ENCODE results near the gene SOCS1. TPM values are rescaled to one million over a fixed set of nuclear protein-coding genes. Genes with fewer than 3 reads are reported as not detected.
A peak's percentile ranks its signal among the peaks of the same experiment; 100 is the strongest.

The SOCS1 gene
- total and polyA plus RNA-seq, 12 donors, result 0.60 to 12.2 (median 2.5) TPM

GRCh38 chr16:11229432-11229831, 26.6 kb downstream of the SOCS1 start:
- intact Hi-C loops (cut with DNase I), result no loop called here
- 81 to 86% methylated on average over 5 of the region's 5 CpGs for whole genome bisulfite sequencing, 2 donors
- no peak overlapping the region for H3K27ac ChIP-seq
- peaks cover under 1 to 50% (median 11%) of the 10 kb centered on the region in 9 donors for H3K4me1 ChIP-seq
- no peak overlapping the region for H3K4me3 ChIP-seq
- no peak for TF ChIP-seq CTCF (IDR thresholded peaks at IDR 0.05)
- no peak for DNase-seq
- ATAC-seq, result no peak
- peaks cover 0 to 9% (median 0%) of the 10 kb centered on the region in 7 donors for H3K27me3 ChIP-seq
- no peaks in the 10 kb centered on the region for H3K36me3 ChIP-seq
- no peaks in the 10 kb centered on the region for H3K9me3 ChIP-seq

DNA sequence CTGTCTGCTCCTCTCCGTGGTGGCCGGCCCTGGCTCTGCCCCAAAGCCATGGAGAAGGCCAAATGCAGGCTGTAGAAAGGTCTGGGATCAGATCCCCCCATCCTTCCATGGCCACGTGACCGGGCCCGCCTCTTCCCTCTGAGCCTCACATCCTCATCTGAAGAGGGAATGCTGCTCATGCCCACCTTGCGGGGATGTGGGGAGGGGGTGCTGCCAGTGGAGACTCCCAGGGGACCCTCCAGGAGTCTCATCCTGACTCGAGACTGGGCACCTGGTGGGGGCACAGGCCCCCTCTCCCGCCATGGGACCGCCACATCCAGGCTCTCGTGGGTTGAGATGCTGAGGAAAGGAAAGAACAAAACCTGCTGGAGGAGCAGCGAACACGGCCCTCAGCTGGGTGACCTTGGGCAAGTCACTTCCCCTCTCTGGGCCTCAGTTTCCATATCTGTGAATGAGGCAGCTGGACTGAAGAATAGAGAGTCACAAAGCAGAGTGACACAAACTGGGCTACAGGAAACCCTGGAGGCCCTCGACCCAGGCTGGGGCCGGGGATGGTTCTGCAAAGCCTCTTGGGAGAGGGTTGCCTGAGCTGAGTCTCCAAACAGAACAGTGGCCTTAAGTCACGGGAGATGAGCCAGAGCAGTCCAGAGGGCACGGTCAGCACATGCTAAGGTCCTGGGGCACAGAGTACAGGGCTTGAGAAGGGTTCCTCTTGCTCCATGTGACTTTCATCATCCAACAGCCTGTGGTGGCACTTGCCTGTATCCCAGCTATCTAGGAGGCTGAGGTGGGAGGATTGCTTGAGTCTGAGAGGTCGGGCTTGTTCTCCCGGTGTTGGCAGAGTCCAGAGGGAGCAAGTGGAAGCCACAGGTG, 30.1 kb downstream of the SOCS1 start:
- peak overlapping the region in 2 of 10 donors; percentile 19 to 26 for H3K4me3 ChIP-seq
- H3K27me3 ChIP-seq, result no peaks in the 10 kb centered on the region
- intact Hi-C loops (cut with DNase I), result no loop called here
- no peaks in the 10 kb centered on the region for H3K9me3 ChIP-seq
- ATAC-seq, result peak in 1 of 8 donors; percentile 11
- DNase-seq, result no peak
- WGBS, 2 donors, result 79 to 84% methylated on average over 18 of the region's 18 CpGs
- H3K27ac ChIP-seq, result peak overlapping the region in 1 of 10 donors; percentile 82
- no peak for TF ChIP-seq CTCF (IDR thresholded peaks at IDR 0.05)
- peaks cover 4 to 32% (median 13%) of the 10 kb centered on the region in 9 donors for H3K4me1 ChIP-seq
- H3K36me3 ChIP-seq, result no peaks in the 10 kb centered on the region

GRCh38 chr16:11224894-11225676, 30.9 kb downstream of the SOCS1 start:
- H3K9me3 ChIP-seq, result no peaks in the 10 kb centered on the region
- intact Hi-C loops (cut with DNase I), result no loop called here

More at GRCh38 chr16:11224894-11225676, 30.9 kb downstream of the SOCS1 start:
- Histone ChIP-seq H3K4me3 (peak overlapping the region in 2 of 10 donors; percentile 19 to 26), H3K4me1 (peaks cover 4 to 31% (median 13%) of the 10 kb centered on the region in 9 donors), H3K36me3 (no peaks in the 10 kb centered on the region), H3K27me3 (no peaks in the 10 kb centered on the region), H3K27ac (peak overlapping the region in 3 of 10 donors; percentile 59 to 82 (median 63))
- ATAC-seq, result peak in 7 of 8 donors; percentile 14 to 52 (median 44)
- 70 to 80% methylated on average over 21 of the region's 21 CpGs for WGBS, 2 donors
- no peak for TF ChIP-seq CTCF (IDR thresholded peaks at IDR 0.05)
- DNase-seq, result peak in 1 of 2 donors; percentile 44

Data from heart right ventricle (tissue), 16 donors.